Stimulated activated CD4-positive, alpha-beta T cell treated with anti-CD3 and anti-CD28 coated beads, TNF-alpha, amount 100 ng/mL, for 24 hours (primary cell): Measurements from ENCODE around the gene DMRTC2.
A peak's percentile ranks its signal among the peaks of the same experiment; 100 is the strongest.

ENCODE experiments used
- DNase-seq, 3 experiments: peaks; one replicate each; pipeline ENCODE4 v3.0.0-alpha.2; 2020; ENCODE audit warnings: low read depth in 3 of 3

The DMRTC2 gene

DNA sequence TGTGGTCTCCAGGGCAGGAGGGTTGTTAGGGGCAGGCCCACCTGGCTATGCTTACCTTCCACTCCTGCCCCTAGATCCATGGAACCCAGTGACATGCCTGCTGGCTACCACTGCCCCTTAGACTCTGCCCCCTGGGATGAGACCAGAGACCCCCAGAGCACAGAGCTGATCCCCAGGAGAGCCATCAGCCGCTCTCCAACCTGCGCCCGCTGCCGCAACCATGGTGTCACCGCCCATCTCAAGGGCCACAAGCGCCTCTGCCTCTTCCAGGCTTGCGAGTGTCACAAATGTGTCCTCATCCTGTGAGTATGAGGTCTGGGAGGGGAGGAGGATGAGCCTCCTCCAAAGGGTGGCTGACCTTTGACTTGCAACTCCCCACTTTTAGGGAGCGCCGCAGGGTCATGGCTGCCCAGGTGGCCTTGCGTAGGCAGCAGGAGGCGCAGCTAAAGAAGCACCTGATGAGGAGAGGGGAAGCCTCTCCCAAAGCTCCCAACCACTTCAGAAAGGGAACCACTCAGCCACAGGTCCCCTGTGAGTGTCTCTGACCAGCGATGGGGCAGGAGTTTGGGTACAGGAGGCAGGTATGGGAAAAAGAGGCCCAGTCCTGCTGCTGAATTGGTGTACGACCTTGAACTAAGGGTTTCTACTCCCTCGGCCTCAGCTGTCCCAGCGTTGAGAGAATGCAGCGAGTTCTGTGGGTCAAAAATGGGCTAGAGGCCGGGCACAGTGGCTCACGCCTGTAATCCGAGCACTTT, 2.7 kb downstream of the DMRTC2 start:
- no peak for DNase-seq

DNA sequence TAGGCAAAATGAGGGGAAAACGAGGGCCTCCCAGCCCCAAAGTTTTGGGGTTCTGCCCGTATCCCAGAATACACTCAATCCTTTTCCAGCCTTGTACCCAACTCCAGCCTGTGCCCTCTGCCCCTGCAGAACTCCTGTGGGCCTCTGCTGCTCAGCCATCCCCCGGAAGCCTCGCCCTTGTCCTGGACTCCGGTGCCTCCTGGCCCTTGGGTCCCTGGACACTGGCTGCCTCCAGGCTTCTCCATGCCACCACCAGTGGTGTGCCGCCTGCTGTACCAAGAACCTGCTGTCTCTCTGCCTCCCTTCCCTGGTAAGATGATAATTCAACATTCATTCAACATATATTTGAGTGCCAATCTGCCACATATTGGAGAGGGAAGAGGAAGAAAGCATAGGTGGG, 3.8 kb downstream of the DMRTC2 start:
- DNase-seq = no peak

DNA sequence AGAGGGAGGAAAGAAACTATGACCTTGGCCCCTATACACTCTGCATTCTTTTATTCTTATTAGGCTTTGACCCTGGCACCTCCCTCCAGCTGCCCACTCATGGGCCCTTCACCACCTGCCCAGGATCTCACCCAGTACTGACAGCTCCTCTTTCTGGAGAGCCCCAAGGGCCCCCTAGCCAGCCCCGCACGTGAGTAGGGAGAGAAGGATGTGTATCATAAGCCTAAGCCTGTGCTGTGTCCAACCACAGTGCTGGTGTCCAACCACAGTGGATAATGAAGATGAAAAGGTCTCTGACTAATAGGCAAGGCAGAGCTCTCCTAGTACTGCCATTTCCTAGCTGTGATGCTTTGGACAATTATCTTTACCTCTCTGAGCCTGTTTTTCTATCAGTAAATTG, 4.2 kb downstream of the DMRTC2 start:
- no peak for DNase-seq

DNA sequence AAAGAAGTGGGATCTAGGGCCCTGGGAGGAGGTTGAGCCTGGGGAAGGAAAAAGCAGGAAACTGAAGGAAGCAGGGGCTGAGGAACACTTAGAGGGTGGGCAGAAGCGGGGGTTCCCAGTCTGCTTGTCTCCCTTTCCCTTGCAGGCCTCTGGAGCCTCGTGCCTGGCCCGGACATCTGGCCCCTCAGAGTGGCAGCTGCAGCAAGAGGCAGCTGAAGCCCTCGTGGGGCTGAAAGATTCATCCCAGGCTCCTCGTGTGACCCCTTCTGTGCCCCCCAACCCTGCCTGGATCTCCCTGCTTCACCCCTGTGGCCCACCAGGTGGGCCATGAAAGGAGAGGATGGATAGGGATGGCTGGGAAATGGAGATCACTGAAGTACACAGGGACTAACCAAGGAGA, 5.5 kb downstream of the DMRTC2 start:
- no peak for DNase-seq

DNA sequence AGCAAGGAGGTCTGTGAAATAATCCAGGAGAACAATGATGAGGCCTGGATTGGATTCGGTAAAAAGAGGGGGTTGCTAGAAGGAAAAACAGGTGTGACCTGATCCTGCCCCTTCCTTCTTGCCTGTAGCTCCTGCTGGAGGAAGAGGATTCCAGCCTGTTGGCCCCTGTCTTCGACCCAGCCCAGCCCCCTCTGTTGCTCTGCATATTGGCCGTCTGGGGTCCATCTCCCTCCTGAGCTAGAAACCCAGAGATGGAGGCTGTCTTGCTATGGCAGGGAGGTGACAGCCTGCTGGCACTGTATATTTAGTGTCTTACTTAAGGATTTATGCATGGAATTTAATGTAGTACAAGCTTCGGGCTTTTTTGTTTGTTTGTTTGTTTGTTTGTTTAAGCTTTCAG, 6.6 kb downstream of the DMRTC2 start:
- no peak for DNase-seq

DNA sequence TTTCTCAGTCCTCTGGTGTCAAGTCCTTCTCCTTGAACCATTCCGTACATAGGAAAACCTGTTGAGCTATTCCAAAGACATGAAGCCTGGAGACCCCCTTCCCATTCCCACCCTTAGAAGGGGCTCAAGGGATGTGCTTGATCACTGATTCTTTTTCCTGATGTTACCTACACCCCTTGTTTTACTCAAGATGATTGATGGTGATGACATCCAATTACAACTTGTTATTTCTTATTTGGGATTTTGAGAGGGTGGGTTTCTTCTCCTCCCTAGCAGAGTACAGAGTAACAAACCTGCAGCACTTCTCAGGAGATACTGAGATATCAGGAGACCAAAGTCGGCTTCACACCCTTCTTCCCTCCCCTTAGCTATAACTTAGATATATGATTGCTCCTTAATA, 8.5 kb downstream of the DMRTC2 start:
- DNase-seq = no peak

DNA sequence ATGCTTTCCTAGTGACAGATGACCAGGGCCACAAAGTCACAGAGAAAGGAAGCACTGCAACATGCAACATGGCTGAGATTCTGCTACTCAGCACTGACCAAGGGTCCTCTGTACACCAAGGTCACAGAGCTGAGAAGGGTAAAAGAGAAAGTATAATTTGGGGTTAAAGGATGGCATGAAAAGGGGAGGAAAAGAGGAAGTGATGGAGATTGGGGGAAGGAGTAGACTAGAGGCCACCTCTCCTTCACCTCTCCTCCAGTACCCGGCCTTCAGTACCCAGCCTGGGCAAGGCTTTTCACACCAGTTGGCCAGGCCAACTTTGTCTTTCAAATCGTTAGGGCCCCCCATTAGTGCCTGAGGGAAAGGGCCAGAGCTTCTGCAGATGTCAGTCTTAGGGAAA, 8.9 kb downstream of the DMRTC2 start:
- no peak for DNase-seq

DNA sequence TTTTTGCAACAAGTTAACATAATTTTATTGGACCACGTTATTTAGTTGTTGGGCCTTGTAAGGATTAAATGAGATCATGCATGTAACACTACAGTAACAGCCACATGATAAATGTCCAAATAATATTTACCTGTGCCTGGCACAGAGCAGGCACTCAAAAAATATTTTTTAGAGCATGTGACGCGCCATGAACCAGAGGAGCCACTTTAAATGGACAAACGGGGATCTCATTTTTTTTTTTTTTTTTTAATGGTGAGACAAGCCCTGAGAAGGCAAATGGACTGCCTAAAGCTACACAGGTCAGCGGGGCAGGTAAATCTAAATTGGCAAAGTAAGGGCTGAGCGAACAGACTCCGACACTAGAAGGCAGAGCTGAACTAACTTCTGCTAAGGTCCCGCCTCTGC, 14.4 kb downstream of the DMRTC2 start:
- DNase-seq = no peak

DNA sequence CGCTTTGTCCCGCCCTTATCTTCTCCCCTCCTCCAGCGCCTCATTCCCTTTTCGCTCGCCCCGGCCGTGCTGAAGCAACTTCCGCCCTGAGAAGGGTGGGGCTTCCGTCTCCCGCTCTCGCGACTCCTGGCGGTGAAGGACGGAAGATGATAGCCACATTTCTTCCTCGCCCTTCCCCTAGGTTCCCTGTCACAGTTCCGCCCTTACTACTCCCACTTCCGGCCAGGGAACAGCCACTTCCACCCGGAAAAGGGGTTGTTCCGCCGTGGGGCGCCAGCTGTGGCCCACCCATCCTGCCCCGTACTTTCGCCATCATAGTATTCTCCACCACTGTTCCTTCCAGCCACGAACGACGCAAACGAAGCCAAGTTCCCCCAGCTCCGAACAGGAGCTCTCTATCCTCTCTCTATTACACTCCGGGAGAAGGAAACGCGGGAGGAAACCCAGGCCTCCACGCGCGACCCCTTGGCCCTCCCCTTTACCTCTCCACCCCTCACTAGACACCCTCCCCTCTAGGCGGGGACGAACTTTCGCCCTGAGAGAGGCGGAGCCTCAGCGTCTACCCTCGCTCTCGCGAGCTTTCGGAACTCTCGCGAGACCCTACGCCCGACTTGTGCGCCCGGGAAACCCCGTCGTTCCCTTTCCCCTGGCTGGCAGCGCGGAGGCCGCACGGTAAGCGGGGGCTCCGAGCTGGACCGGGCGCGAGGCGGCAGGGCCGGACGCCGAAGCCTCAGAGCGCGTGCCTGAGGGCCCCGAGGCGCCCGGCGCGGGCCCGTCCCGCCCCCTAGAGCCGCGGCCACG, 15.0 kb downstream of the DMRTC2 start, which contains the start of gene RPS19:
RPS19 (plus strand) TSS at position 638 of the 801 bp plus-strand sequence. CDS start 520 bp downstream, outside the sequence.
- peak; percentile 98 for DNase-seq

DNA sequence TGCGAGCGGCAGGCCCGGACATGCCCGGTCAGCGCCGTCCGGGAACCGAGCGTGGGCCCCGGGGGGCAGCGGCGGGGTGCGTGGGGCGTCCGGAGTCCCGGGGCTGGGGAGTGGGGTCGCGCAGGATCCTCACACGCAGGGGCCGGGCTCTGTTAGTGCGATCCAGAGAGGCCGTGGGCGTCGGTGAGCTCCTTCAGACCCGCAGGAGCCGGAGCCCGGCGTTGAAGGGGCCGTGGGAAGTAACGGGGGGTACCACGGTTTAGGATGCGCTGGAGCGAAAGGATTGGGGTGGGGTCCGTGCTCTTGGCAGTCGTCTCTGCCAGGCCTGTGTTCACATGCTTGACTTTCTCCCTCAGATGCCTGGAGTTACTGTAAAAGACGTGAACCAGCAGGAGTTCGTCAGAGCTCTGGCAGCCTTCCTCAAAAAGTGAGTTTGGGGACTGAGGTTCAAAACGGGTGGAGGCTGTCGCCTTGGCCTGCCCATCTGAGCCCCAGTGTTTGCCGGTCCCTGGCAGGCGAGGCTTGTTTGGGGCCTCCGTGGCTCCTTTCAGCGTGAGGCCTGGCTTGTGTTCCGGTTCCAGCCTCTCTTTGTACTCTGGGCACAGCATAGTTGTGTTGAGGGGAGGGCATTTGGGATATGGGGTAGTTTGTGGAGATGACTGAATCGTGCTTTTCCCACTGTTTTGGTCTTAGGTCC, 15.7 kb downstream of the DMRTC2 start:
- peak in 1 of 3 experiments; percentile 36 for DNase-seq

DNA sequence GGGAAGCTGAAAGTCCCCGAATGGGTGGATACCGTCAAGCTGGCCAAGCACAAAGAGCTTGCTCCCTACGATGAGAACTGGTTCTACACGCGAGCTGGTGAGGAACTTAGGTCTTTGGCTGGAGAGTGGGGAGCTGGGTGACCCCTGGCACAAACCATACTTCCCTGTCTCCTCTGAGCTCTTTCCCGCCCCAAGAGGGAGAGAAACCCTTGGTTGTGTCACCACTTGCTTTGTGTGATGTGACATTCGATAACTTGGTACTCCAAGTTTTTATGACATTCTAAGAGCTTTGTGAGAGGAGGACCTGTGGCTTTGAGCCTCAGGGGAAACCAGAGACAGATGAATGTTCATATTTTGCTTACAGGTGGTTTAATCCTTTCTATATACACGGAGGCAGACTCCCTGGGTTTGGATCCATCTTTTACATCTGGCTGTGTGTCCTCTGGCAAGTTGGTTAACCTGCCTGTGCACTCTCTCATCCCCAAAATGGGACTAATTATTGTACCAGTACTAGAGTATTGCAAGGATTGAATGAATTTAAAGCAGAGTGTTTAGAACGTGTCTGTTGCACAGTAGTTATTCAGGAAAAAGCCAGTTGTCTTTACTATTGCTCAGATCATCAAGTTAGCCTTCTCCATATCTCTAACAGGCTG, 16.4 kb downstream of the DMRTC2 start:
- DNase-seq = no peak

DNA sequence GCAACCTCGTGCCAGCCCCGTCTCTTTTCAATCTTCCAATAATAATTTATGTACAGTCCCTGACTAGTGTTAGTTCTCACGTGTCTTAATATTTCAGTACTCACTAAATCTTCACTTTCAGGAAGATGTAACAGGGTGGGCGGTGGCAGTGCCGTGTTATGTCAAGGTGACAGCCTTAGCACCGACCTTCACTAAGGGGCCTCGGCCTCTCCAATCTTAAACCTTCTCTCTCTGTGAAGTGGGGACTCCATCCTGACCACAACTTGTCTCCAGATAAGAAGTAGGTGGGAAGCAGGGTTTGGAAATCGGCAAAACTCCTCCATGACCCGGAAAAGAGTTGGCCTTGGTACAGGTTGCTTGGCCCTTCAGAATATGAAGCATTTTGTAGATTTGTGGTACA, 17.0 kb downstream of the DMRTC2 start:
- DNase-seq = no peak

DNA sequence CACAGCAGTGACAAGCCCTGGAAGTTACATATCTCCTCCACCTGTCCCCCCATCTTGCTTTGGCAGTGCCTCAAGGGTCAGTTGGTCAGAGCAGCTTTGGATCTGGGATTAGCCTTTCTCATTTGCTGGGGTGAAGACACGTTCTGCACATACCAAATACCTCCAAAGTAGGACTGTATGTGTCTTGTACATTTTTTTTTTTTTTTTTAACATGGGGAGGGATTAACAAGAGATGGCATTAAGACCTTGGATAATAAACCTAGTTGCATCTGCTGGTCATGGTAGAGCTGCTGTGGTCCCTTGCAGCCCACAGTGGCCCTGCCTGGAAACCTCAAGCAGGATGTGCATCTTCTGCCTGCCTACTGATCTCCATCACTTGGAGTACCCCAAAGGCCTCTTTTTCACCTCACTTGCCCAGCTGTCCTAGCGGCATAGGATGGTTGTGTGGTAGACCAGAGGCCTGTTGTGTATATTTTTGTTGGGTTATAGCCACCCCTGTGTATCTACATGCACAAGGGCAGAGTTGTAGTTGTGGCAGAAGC, 17.7 kb downstream of the DMRTC2 start:
- no peak for DNase-seq

DNA sequence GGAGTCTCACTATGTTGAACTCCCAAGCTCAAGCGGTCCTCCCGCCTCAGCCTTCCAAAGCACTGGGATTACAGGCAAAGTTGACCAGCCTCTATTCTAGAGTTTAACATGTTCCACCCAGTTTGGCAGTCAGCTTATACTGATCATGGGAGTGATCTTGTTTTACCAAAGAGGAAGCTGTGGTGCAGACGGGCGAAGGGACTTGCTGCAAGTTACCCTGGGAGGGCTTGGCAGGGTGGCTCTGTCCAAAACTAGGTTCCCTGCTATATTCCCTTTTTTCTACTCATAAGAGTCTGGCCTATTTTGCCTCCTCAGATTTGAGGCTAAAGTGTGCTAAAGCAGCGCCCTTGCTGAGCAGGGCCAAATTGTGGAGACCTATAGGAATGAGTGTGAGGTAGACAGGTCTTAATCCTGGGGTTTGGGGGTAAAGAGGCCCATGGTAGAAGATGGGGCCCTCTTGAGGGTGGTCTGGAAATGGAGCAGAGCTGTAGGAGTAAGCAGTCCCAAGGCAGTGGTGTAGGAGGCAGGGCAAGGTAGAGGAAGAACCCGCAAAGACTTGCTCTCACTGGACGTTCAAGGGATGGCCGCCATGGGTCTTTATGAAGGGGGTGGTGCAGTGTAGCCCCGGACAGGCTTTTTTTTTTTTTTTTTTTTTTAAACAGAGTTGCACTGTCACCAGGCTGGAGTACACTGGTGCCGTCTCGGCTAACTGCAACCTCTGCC, 18.5 kb downstream of the DMRTC2 start:
- no peak for DNase-seq

DNA sequence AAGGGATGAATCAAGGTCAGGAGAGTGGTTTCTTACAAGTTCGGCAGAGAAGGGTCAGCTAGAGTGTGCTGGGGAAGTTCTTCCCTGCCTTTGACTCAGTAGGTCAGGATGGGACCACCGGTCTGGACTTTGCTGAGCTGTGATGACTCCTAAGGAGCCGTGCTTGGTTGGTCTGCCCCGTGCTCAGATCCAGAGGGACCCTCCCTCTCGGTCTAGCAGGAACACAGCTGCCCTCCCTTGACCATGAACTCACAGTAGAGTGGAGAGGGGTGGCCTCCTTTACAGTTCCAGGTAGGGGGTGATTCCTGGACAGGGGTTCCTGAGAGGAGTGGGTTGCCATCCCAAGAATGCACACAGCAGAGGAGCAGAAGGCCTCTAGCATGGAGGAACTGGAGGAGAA, 19.5 kb downstream of the DMRTC2 start:
- DNase-seq = no peak

DNA sequence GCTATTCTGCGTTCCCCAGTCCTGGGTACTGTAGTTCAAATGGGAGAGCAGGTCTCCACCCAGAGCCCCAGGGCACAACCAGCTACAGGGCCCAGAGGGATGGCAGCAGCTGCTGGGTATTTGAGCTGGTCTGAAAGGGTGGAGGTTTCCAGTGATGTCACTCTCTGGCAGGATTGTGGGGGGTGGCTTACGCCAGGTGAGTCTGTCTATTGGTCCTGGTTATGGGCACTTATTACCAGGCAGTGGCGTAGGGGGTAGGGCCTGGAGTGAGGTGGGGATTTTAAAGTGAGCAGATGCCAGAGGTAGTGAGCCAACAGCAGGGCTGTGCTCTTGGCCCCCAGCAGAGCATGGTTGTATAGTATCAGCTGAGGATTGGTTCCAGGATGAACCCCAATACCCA, 21.4 kb downstream of the DMRTC2 start:
- no peak for DNase-seq

DNA sequence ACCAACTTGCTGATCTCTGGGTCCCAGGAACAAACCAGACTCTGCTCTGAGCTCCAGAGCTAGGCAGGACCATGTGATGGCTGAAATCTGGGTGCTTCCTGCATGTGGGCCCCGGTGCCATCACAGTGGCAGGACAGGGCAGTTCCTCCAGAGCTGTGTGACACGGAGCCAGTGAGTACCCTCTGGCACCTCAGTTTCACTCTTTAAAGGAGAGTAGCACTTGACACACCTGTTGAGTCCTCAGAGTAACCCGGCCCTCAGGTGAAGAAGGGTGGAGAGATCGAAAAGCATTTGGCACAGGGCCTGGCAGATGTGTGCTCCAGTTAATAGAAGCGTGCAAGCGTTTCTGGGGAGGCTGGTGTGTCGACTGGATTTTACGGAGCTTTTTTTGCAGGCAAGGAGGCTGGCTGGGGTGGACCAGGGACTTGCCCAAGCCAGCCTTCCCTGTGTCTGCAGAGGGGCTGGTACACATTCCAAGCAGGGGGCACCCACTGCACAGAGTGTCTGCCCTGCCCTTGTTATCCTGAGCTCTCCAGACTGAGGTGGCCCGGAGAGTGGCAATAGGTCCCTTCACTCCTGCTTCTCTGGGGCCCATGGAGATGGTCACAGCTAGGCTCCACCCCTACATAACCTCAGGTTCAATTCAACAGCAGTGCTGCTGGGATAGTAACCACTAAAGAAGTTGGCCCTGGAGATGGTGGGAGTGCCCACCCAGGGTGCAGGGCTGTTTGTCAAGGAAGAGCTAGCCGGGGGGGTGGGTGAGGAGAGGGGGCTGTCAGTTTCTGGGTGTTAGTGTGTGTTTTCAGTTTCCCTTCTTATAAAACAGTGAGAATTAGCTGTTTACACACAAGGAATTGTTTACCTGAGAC, 23.5 kb downstream of the DMRTC2 start:
- no peak for DNase-seq

DNA sequence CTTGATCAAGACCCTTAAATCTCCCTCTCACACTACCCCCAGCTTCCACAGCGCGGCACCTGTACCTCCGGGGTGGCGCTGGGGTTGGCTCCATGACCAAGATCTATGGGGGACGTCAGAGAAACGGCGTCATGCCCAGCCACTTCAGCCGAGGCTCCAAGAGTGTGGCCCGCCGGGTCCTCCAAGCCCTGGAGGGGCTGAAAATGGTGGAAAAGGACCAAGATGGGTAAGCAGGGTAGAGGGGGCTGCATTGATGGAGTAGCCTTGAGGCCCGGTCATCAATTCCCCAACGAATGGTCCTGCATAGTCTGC, 24.1 kb downstream of the DMRTC2 start:
- no peak for DNase-seq

DNA sequence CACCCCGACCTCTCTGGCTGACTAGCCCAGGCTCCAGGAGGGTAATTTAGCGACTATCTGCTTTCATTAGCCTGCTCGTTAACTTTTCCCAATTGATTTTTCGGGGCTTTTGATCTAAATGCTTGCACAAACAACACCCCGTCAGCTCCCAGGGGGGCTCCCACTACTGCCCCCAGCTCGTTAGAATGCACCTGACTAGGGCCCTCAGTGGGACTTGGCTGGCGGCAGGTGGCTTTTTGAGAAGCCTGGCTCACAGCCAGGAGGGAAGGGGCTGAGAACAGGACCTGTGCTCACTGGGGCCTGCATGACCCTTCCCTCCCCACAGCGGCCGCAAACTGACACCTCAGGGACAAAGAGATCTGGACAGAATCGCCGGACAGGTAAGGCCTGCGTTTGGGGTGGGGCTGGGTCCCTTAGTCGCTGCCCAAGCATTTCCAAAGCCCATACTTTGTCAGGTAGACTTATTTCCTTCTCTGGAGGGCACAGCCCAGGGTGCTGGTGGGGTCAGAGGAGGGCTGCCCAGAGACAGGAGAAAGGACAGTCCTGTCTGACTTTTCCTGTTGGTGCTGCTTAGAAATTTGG, 24.6 kb downstream of the DMRTC2 start:
- DNase-seq = no peak

DNA sequence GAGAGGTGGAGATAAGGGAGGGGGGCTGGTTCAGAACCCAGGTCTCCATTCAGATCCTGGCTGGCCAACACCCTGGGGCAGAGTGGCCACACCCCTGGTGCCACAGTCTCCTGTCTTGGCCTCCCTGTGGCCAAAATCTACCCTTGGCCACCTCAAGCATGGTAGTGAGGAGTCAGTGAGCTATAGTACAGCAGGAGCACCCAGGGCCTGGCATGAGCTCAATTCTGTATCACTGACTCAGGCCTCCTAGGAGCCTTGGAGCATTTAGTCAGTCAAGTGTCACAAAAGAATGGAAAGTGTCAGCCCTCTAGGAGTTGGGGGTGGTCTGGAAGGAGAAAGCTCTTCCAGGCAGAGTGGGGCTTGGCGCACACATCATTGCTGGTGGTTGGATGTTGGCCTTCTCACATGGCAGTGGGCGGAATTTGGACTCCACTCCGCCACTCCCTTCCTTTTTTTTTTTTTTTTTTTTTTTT, 25.6 kb downstream of the DMRTC2 start:
- DNase-seq = no peak
